Measurements from ENCODE around the gene TOR2A. TPM values are rescaled to one million over a fixed set of nuclear protein-coding genes. Genes with fewer than 3 reads are reported as not detected.

The TOR2A gene
- total and polyA plus RNA-seq, 9 of the 15 experiments (the other 6 are each of a cell fraction or from before 2014, with no cell fraction given), result 0.80 to 25.9 (median 11.1) TPM

GRCh38 chr9:127693143-127693542, 42.0 kb downstream of the TOR2A start:
- WGBS (ENCODE audit: insufficient coverage, low coverage, missing lambda C conversion rate), result 62% methylated on average over 10 of the region's 10 CpGs
- H3K9me1 ChIP-seq (ENCODE audit: control insufficient read depth, insufficient read depth, low read length), result no peaks in the 10 kb centered on the region
- H3K9me3 ChIP-seq (replicated peaks; ENCODE audit: control insufficient read depth, insufficient read depth, low read depth, low read length), result no peaks in the 10 kb centered on the region
- H3K27ac ChIP-seq (ENCODE audit: extremely low read depth, low read depth, low read length), result no peak overlapping the region
- H3K9ac ChIP-seq (ENCODE audit: insufficient read depth in 1 of 2, low read depth in 2 of 2, low read length in 2 of 2), result no peak overlapping the region
- ATAC-seq (no peak), FAIRE-seq (no peak), DNase-seq (ENCODE audit: extremely low read depth in 1 of 4, low spot score in 3 of 4) (no peak)
- no peak overlapping the region for H3K4me2 ChIP-seq (ENCODE audit: insufficient read depth, low read length)
- CTCF ChIA-PET (ENCODE audit: low intra/inter-chr PET ratio), result no interaction called here
- no peak for TF ChIP-seq TAF15 (IDR thresholded peaks at IDR 0.05; ENCODE audit: low read depth, low read length)
- no peak for TF ChIP-seq STAT6 (CRISPR knock-in tag; IDR thresholded peaks at IDR 0.05)
- no peak for TF ChIP-seq ZNF282 (CRISPR knock-in tag; IDR thresholded peaks at IDR 0.05)
- TF ChIP-seq PRMT5 (CRISPR knock-in tag; IDR thresholded peaks at IDR 0.05), result no peak
- no peak for TF ChIP-seq COPS2 (conservative IDR thresholded peaks at IDR 0.05)
- TF ChIP-seq CCAR2 (IDR thresholded peaks at IDR 0.05; ENCODE audit: low read depth, low read length), result no peak
- TF ChIP-seq ZNF232 (CRISPR knock-in tag; IDR thresholded peaks at IDR 0.05), result no peak
- no peak for TF ChIP-seq MED1 (CRISPR knock-in tag; IDR thresholded peaks at IDR 0.05; ENCODE audit: borderline replicate concordance)
- no peak for TF ChIP-seq HDAC1 (IDR thresholded peaks at IDR 0.05)
- TF ChIP-seq TEAD4 (IDR thresholded peaks at IDR 0.05; ENCODE audit: low read length), result no peak
- no peak for TF ChIP-seq TEAD4 (CRISPR knock-in tag; IDR thresholded peaks at IDR 0.05; ENCODE audit: borderline replicate concordance)
- peaks cover 0 to 5% of the 10 kb centered on the region in 2 experiments; a peak in 2 of 5 replicates for H3K4me1 ChIP-seq (replicated peaks in 1 of 2; ENCODE audit: control insufficient read depth in 2 of 2, insufficient read depth in 2 of 2, low read length in 2 of 2)
- POLR2A ChIA-PET, result interaction anchor here (1.8 kb wide), 1 partner anchor 12 kb away, joined by 6 read pairs; no protein-coding TSS in a partner anchor
- no peaks in the 10 kb centered on the region for H3K79me2 ChIP-seq (ENCODE audit: control insufficient read depth, insufficient read depth, low read length)
- in situ Hi-C loops (cut with MboI) (no loop called here), intact Hi-C loops (cut with micrococcal nuclease) (no loop called here)
- H4K20me1 ChIP-seq (replicated peaks; ENCODE audit: control insufficient read depth, insufficient read depth, low read length), result no peaks in the 10 kb centered on the region
- BruUV-seq (replicated peaks), result no TSS peak
- no peak overlapping the region for H3K4me3 ChIP-seq
- no peak overlapping the region for H2AFZ ChIP-seq (ENCODE audit: low read depth, low read length)
- H3K36me3 ChIP-seq (ENCODE audit: control insufficient read depth, insufficient read depth, low read length), result peaks cover 2% of the 10 kb centered on the region; the same call in 1 of the 3 replicates
- H3K27me3 ChIP-seq (ENCODE audit: control insufficient read depth in 2 of 2, insufficient read depth in 2 of 2, low read length in 2 of 2), result no peaks in the 10 kb centered on the region
